ENCODE data around the gene KMT2C. TPM values are rescaled to one million over a fixed set of nuclear protein-coding genes. Genes with fewer than 3 reads are reported as not detected.
A peak's percentile ranks its signal among the peaks of the same experiment; 100 is the strongest.
"Not testable (repeated sequence)": the region's sequence is repeated elsewhere in the genome, so short reads cannot be mapped to it uniquely, and the experiment has no call there.

Gene KMT2C
- total and polyA plus RNA-seq, 11 donors = 8.4 to 62.4 (median 42.2) TPM

GRCh38 chr7:152419473-152420429 lies 16.1 kb downstream of the KMT2C start:
- ATAC-seq = no peak

GRCh38 chr7:152414779-152415178 lies 21.0 kb downstream of the KMT2C start:
- TF ChIP-seq CTCF (IDR thresholded peaks at IDR 0.05) = no peak
- TF ChIP-seq POLR2A (IDR thresholded peaks at IDR 0.05) = no peak
- Histone ChIP-seq H3K27ac (no peak overlapping the region), H3K4me3 (no peak overlapping the region), H3K36me3 (no peaks in the 10 kb centered on the region), H3K9me3 (no peaks in the 10 kb centered on the region), H3K4me1 (peaks cover 0 to 19% (median 11%) of the 10 kb centered on the region in 12 donors), H3K27me3 (no peaks in the 10 kb centered on the region)
- 86 to 91% (median 90%) methylated on average over 2 of the region's 2 CpGs for WGBS, 4 donors
- ATAC-seq = no peak
- intact Hi-C loops (cut with DNase I) = no loop called here
- DNase-seq = no peak

More at GRCh38 chr7:152419473-152420429, 16.1 kb downstream of the KMT2C start:
- H3K36me3 ChIP-seq = no peaks in the 10 kb centered on the region
- no peaks in the 10 kb centered on the region for H3K27me3 ChIP-seq
- H3K4me1 ChIP-seq = peaks cover 0 to 22% (median 6%) of the 10 kb centered on the region in 12 donors
- TF ChIP-seq CTCF (IDR thresholded peaks at IDR 0.05) (no peak), POLR2A (IDR thresholded peaks at IDR 0.05) (no peak)
- DNase-seq = no peak
- peak overlapping the region in 1 of 12 donors; percentile 46 for H3K27ac ChIP-seq
- H3K9me3 ChIP-seq = peaks cover 0 to 31% (median 0%) of the 10 kb centered on the region in 12 donors
- 81 to 84% (median 81%) methylated on average over 5 of the region's 5 CpGs for WGBS, 4 donors
- no peak overlapping the region for H3K4me3 ChIP-seq
- intact Hi-C loops (cut with DNase I) = no loop called here

- Histone ChIP-seq H3K9me3 (peaks cover 0 to 7% (median 0%) of the 10 kb centered on the region in 12 donors), H3K4me3 (peak overlapping the region in 3 of 12 donors; percentile 3 to 31 (median 9)), H3K36me3 (no peaks in the 10 kb centered on the region), H3K4me1 (peaks cover 0 to 19% (median 7%) of the 10 kb centered on the region in 12 donors), H3K27ac (no peak overlapping the region), H3K27me3 (no peaks in the 10 kb centered on the region)
- WGBS, 4 donors = 17 to 27% (median 22%) methylated on average over 5 of the region's 5 CpGs
- intact Hi-C loops (cut with DNase I) = no loop called here
- DNase-seq (no peak), ATAC-seq (peak in 3 of 4 donors; percentile 38 to 66 (median 42))
- TF ChIP-seq POLR2A (IDR thresholded peaks at IDR 0.05) (no peak), CTCF (IDR thresholded peaks at IDR 0.05) (no peak)
These were observed 24.4 kb downstream of the KMT2C start for GRCh38 chr7:152411389-152411788.

- H3K27me3 ChIP-seq = no peaks in the 10 kb centered on the region
- H3K27ac ChIP-seq = no peak overlapping the region
- intact Hi-C loops (cut with DNase I) = no loop called here
- peaks cover 0 to 24% (median 0%) of the 10 kb centered on the region in 12 donors for H3K9me3 ChIP-seq
- ATAC-seq (peak in 1 of 4 donors; percentile 9), DNase-seq (no peak)
- TF ChIP-seq CTCF (IDR thresholded peaks at IDR 0.05) (no peak), POLR2A (IDR thresholded peaks at IDR 0.05) (no peak)
- H3K4me3 ChIP-seq = no peak overlapping the region
- WGBS, 4 donors = 19 to 33% (median 22%) methylated on average over 3 of the region's 3 CpGs
- H3K36me3 ChIP-seq = no peaks in the 10 kb centered on the region
- H3K4me1 ChIP-seq = peaks cover 0 to 13% (median 3%) of the 10 kb centered on the region in 12 donors
These were observed 29.3 kb downstream of the KMT2C start for GRCh38 chr7:152406491-152406890.

- H3K9me3 ChIP-seq = peaks cover 0 to 24% (median 0%) of the 10 kb centered on the region in 12 donors
- intact Hi-C loops (cut with DNase I); H3K27ac ChIP-seq; DNase-seq; H3K4me3 ChIP-seq; H3K36me3 ChIP-seq; H3K4me1 ChIP-seq; H3K27me3 ChIP-seq: not testable (repeated sequence)
- peak in 2 of 4 donors; percentile 3 to 28 for ATAC-seq
- 45 to 60% (median 56%) methylated on average over 2 of the region's 2 CpGs for WGBS, 4 donors
These were observed 29.8 kb downstream of the KMT2C start for GRCh38 chr7:152406030-152406429.
